HCT116 (cell line): ENCODE measurements around the gene CELF1. TPM values are rescaled to one million over a fixed set of nuclear protein-coding genes. Genes with fewer than 3 reads are reported as not detected.

Source experiments
- ATAC-seq: fragments of 200-7000 bp; cut with Tn5 transposase; 2 replicates; pipeline ENCODE4 v1.9.1; 2020; ENCODE audit warnings: mild to moderate bottlenecking, moderate library complexity
- BruUV-seq: library from RNA; stranded (reverse); fragments of 400-500 nt; replicated peaks from 2 replicates; lab custom pipeline; 2021; lab: Mats Ljungman, UMichigan
- CTCF ChIA-PET: fragments of 300-600 bp; sonication (Branson Sonifier 250); formaldehyde crosslinking; loops from one replicate; lab custom pipeline; 2021; ENCODE audit warnings: antibody characterized with exemption; lab: Charles Lee
- POLR2A ChIA-PET: fragments of 300-600, 350-600 bp; sonication (Branson Sonifier 250); formaldehyde crosslinking; loops from one replicate; lab custom pipeline; 2021; ENCODE audit warnings: antibody characterized with exemption; lab: Charles Lee
- RAD21 ChIA-PET, 2 experiments: fragments of 300-600 bp; sonication (Branson Sonifier 250); formaldehyde crosslinking; loops; one replicate each; lab custom pipeline; 2023; ENCODE audit warnings: low total read pairs in 2 of 2; ENCODE audit not compliant: uncharacterized antibody in 2 of 2, unreplicated experiment in 2 of 2, low non-redundant PET in 1 of 2; lab: Charles Lee
- DNase-seq: peaks from one replicate; pipeline ENCODE4 v3.0.0-alpha.2; 2010; ENCODE audit warnings: low read depth, low spot score
- H2AFZ ChIP-seq: fragments of 200-600 bp; shearing (Covaris generic), sonication (generic); 2 replicates; pipeline ENCODE4 v1.6.1; 2017; ENCODE audit warnings: low read depth, mixed run types, mixed read lengths, antibody characterized with exemption, low read length; ENCODE audit not compliant: poor library complexity, severe bottlenecking
- H3K27ac ChIP-seq: 2 replicates; pipeline ENCODE4 v1.5.1; 2012; ENCODE audit warnings: low read depth, low read length
- H3K27me3 ChIP-seq: fragments of 200-600 bp; sonication (generic); 2 replicates; pipeline ENCODE4 v1.6.1; 2016; ENCODE audit warnings: mixed run types, low read length, mixed read lengths; ENCODE audit not compliant: insufficient read depth
- H3K36me3 ChIP-seq, 2 experiments: fragments of 200-500 bp in 1 of 2; fragments of 200-600 bp in 1 of 2; sonication (Bioruptor generic) in 1 of 2; sonication (generic) in 1 of 2; 2 replicates each; pipeline versions ENCODE4 v1.5.1 to v1.6.1; 2014 to 2016; ENCODE audit warnings: low read length in 2 of 2, inconsistent platforms in 1 of 2, mixed read lengths in 1 of 2, mixed run types in 1 of 2; ENCODE audit not compliant: insufficient read depth in 2 of 2, control insufficient read depth in 1 of 2
- H3K4me1 ChIP-seq, 2 experiments: fragments of 200-600 bp in 1 of 2; sonication (generic) in 1 of 2; 2 replicates each; pipeline versions ENCODE4 v1.5.1 to v1.6.1; 2012 to 2017; ENCODE audit warnings: low read length in 2 of 2, inconsistent platforms in 1 of 2, mild to moderate bottlenecking in 1 of 2, mixed read lengths in 1 of 2, mixed run types in 1 of 2, moderate library complexity in 1 of 2; ENCODE audit not compliant: insufficient read depth in 2 of 2, control insufficient read depth in 1 of 2
- H3K4me2 ChIP-seq: fragments of 200-600 bp; sonication (generic); 2 replicates; pipeline ENCODE4 v1.6.1; 2017; ENCODE audit warnings: mixed run types, low read length, mixed read lengths
- H3K4me3 ChIP-seq, 2 experiments: fragments of 200-600 bp in 1 of 2; sonication (generic) in 1 of 2; replicated peaks in 1 of 2; 2 replicates each; pipeline ENCODE4 v1.5.1; 2011 to 2016; ENCODE audit warnings: low read length in 2 of 2, control low read depth in 1 of 2, low read depth in 1 of 2, mild to moderate bottlenecking in 1 of 2, mixed read lengths in 1 of 2, mixed run types in 1 of 2
- H3K79me2 ChIP-seq: fragments of 200-600 bp; sonication (generic); 2 replicates; pipeline ENCODE4 v1.6.1; 2017; ENCODE audit warnings: mild to moderate bottlenecking, mixed run types, low read length, moderate library complexity, mixed read lengths; ENCODE audit not compliant: insufficient read depth
- H3K9ac ChIP-seq: fragments of 200-600 bp; sonication (generic); 2 replicates; pipeline ENCODE4 v1.6.1; 2016; ENCODE audit warnings: low read length, mixed read lengths
- H3K9me2 ChIP-seq: fragments of 200-600 bp; sonication (generic), shearing (Covaris generic); 2 replicates; pipeline ENCODE4 v1.6.1; 2017; ENCODE audit warnings: mixed run types, mild to moderate bottlenecking, moderate library complexity; ENCODE audit not compliant: insufficient read depth
- H3K9me3 ChIP-seq, 2 experiments: fragments of 200-500 bp in 1 of 2; fragments of 200-600 bp in 1 of 2; sonication (Bioruptor generic) in 1 of 2; sonication (generic) in 1 of 2; 2 replicates each; pipeline ENCODE4 v1.6.1; 2014 to 2017; ENCODE audit warnings: low read length in 2 of 2, mixed read lengths in 2 of 2, inconsistent platforms in 1 of 2, low read depth in 1 of 2, mild to moderate bottlenecking in 1 of 2, mixed run types in 1 of 2, moderate library complexity in 1 of 2; ENCODE audit not compliant: control insufficient read depth in 1 of 2, insufficient read depth in 1 of 2
- H4K20me1 ChIP-seq: fragments of 200-600 bp; sonication (generic), shearing (Covaris generic); 2 replicates; pipeline ENCODE4 v1.6.1; 2017; ENCODE audit warnings: mixed run types, mild to moderate bottlenecking, moderate library complexity; ENCODE audit not compliant: insufficient read depth
- CEBPB ChIP-seq: IDR thresholded peaks from 2 replicates; pipeline ENCODE4 v1.6.1; 2012; ENCODE audit warnings: low read depth
- ELF1 ChIP-seq: IDR thresholded peaks from 2 replicates; pipeline ENCODE4 v1.6.1; 2012; ENCODE audit warnings: low read depth, borderline replicate concordance
- EZH2 ChIP-seq: fragments of 200-600 bp; sonication (generic); IDR thresholded peaks from 2 replicates; pipeline ENCODE4 v1.6.1; 2017; ENCODE audit warnings: antibody characterized with exemption, mixed run types
- RAD21 ChIP-seq: IDR thresholded peaks from 2 replicates; pipeline ENCODE4 v1.6.1; 2012; ENCODE audit warnings: low read depth, mild to moderate bottlenecking
- SIN3A ChIP-seq: IDR thresholded peaks from 2 replicates; pipeline ENCODE4 v1.6.1; 2012; ENCODE audit warnings: low read depth
- TCF7L2 ChIP-seq: IDR thresholded peaks from 2 replicates; pipeline ENCODE4 v1.7.0; 2011; ENCODE audit warnings: borderline replicate concordance, inconsistent platforms; ENCODE audit not compliant: insufficient read depth, insufficient read length; ENCODE audit errors: extremely low read depth
- YY1 ChIP-seq: IDR thresholded peaks from 2 replicates; pipeline ENCODE4 v1.6.1; 2011; ENCODE audit warnings: low read length, low read depth, moderate library complexity, mild to moderate bottlenecking; ENCODE audit not compliant: insufficient replicate concordance; ENCODE audit errors: extremely low read depth
- ZFX ChIP-seq: fragments of 450-650 bp; IDR thresholded peaks from 2 replicates; pipeline ENCODE4 v1.6.1; 2017
- ZNF274 ChIP-seq: fragments of 200-500 bp; sonication (Bioruptor generic); IDR thresholded peaks from 2 replicates; pipeline ENCODE4 v1.6.1; 2014; ENCODE audit warnings: mild to moderate bottlenecking, low read depth, low read length, inconsistent platforms
- intact Hi-C: fragments of 100-400 bp; cut with micrococcal nuclease; formaldehyde crosslinking; loops from 2 replicates; pipeline ENCODE4 v1.10.0; 2022
- total RNA-seq: library from RNA; stranded (reverse); gene quantifications from one replicate; pipeline ENCODE4 v1.2.1, GENCODE V29; 2021; ENCODE audit not compliant: unreplicated experiment
- TF ChIP-seq, protein P1 (sequence below): IDR thresholded peaks from 2 replicates; pipeline ENCODE4 v1.6.1; 2011; ENCODE audit warnings: mild to moderate bottlenecking, low read length, moderate library complexity; ENCODE audit not compliant: insufficient replicate concordance; ENCODE audit errors: extremely low read depth
- TF ChIP-seq, protein P2 (sequence below): IDR thresholded peaks from 2 replicates; pipeline ENCODE4 v1.6.1; 2012
- TF ChIP-seq, protein P3 (sequence below), 3 experiments: fragments of 200-600 bp in 1 of 3; sonication (generic) in 1 of 3; IDR thresholded peaks in 2 of 3; conservative IDR thresholded peaks in 1 of 3; 2 replicates each; pipeline ENCODE4 v1.5.1; 2012 to 2017; ENCODE audit warnings: low read depth in 2 of 3, low read length in 2 of 3, antibody characterized with exemption in 1 of 3, borderline replicate concordance in 1 of 3, control low read depth in 1 of 3, mild to moderate bottlenecking in 1 of 3, mixed read lengths in 1 of 3, mixed run types in 1 of 3, moderate library complexity in 1 of 3; ENCODE audit not compliant: insufficient read depth in 1 of 3

Gene CELF1
- total RNA-seq, 1 experiment from 2014 or later: 133 TPM

DNA sequence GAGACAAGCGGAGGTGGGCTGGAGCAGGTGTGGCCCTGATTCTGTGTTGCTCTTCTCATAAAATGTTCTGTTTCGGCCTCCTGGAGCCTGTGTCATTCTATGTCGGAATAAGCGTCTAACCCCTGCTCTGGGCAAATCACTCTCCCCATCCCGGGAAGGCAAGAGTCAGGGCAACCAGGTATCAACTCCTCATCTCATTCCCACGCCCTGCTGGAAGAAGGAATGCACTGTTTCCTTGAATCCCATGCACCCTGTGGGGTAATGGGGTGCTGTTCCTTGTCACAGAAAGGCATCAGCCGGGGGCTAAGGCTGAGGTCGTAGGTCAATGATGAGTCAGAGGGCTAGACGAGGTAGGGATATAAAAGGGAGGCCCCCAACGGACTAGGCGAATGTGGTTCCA is 36.2 kb upstream of the CELF1 start (continued):
- TF ChIP-seq, protein P1, sequence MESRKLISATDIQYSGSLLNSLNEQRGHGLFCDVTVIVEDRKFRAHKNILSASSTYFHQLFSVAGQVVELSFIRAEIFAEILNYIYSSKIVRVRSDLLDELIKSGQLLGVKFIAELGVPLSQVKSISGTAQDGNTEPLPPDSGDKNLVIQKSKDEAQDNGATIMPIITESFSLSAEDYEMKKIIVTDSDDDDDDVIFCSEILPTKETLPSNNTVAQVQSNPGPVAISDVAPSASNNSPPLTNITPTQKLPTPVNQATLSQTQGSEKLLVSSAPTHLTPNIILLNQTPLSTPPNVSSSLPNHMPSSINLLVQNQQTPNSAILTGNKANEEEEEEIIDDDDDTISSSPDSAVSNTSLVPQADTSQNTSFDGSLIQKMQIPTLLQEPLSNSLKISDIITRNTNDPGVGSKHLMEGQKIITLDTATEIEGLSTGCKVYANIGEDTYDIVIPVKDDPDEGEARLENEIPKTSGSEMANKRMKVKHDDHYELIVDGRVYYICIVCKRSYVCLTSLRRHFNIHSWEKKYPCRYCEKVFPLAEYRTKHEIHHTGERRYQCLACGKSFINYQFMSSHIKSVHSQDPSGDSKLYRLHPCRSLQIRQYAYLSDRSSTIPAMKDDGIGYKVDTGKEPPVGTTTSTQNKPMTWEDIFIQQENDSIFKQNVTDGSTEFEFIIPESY: no peak
- no peak for TF ChIP-seq EZH2
- no peak for TF ChIP-seq ELF1
- TF ChIP-seq, protein P2, sequence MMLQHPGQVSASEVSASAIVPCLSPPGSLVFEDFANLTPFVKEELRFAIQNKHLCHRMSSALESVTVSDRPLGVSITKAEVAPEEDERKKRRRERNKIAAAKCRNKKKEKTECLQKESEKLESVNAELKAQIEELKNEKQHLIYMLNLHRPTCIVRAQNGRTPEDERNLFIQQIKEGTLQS: no peak
- TF ChIP-seq RAD21: no peak
- TF ChIP-seq ZNF274: no peak
- TF ChIP-seq SIN3A: no peak

DNA sequence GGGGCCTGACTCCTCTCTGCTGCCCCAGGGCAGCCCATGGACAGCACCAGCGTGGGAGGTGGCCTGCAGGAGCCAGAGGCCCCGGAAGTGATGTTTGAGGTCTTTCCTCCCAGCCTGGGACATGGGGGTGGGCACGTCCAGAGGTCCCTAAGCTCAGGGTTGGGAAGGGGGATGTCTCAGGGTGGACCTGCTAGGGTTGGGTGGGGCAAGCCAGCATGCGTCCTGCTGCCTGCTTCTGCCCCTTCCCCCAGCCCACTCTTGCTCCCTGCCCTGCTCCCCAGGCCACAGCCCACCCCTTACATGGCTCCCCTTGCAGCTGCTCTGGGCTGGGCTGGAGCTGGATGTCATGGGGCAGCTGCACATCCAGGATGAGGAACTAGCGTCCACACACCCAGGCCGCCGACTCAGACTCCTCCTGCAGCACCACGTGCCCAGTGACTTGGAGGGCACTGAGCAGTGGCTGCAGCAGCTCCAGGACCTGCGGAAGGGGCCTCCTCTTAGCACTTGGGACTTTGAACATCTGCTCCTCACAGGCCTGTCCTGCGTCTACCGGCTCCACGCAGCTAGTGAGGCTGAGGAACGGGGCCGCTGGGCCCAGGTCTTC is 34.9 kb upstream of the CELF1 start:
- Histone ChIP-seq H4K20me1 (no peaks in the 10 kb centered on the region), H3K4me3 (no peak overlapping the region), H3K9ac (no peak overlapping the region), H3K4me1 (no peaks in the 10 kb centered on the region), H3K79me2 (no peaks in the 10 kb centered on the region), H3K27ac (no peak overlapping the region), H3K9me3 (no peaks in the 10 kb centered on the region), H3K4me2 (no peak overlapping the region), H3K36me3 (peaks cover 8 to 17% of the 10 kb centered on the region in 2 experiments; a peak in 3 of 4 replicates), H2AFZ (no peak overlapping the region), H3K27me3 (peaks cover 2% of the 10 kb centered on the region; the same call in 1 of the 2 replicates), H3K9me2 (no peaks in the 10 kb centered on the region)
- ChIA-PET CTCF (no interaction called here), POLR2A (no interaction called here), RAD21 (no interaction called here)
- intact Hi-C loops: no loop called here
- BruUV-seq: no TSS peak
- no peak for TF ChIP-seq ELF1
- TF ChIP-seq YY1: no peak
- TF ChIP-seq ZFX: no peak
- TF ChIP-seq, protein P3, sequence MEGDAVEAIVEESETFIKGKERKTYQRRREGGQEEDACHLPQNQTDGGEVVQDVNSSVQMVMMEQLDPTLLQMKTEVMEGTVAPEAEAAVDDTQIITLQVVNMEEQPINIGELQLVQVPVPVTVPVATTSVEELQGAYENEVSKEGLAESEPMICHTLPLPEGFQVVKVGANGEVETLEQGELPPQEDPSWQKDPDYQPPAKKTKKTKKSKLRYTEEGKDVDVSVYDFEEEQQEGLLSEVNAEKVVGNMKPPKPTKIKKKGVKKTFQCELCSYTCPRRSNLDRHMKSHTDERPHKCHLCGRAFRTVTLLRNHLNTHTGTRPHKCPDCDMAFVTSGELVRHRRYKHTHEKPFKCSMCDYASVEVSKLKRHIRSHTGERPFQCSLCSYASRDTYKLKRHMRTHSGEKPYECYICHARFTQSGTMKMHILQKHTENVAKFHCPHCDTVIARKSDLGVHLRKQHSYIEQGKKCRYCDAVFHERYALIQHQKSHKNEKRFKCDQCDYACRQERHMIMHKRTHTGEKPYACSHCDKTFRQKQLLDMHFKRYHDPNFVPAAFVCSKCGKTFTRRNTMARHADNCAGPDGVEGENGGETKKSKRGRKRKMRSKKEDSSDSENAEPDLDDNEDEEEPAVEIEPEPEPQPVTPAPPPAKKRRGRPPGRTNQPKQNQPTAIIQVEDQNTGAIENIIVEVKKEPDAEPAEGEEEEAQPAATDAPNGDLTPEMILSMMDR (IDR thresholded peaks at IDR 0.05 in 2 of 3, conservative IDR thresholded peaks at IDR 0.05 in 1 of 3; ENCODE audit: borderline replicate concordance in 1 of 3, insufficient read depth in 1 of 3, low read depth in 2 of 3, low read length in 2 of 3): no peak
- no peak for TF ChIP-seq CEBPB
- no peak for TF ChIP-seq TCF7L2
- ATAC-seq: no peak
- no peak for DNase-seq
